ENCODE data around the gene CREB1.

The CREB1 gene

DNA sequence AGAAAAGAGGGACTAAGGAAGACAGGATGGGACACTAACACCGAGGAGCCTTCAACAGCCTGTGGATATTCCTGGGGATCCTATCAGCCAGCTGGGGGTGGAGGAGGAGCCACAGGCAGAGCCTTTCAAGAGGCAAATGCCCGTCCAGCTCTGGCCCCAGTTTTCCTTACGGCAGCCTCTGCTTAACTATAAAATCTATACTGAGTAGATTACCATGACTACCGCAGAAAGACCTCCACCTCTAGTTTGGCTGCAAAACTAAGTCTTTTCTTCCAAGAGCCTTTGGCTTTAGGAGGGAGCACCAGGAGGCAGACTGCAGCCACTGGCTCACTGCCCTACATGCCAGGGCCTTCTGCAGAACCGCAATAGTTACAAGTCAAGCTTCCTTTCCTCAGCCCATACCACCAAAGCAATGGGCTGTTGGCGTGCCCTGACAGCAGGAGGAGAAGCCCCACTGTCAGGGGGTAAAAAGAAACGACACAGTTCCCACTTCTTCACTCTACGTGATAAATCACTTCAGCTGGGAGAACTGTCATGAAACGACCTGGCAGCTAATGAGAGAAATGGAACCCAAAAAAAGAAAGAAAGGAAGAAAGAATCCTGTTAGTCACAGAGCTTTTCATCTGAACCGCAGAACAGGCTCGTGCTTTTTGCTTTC lies 25.1 kb upstream of the CREB1 start:
- no peak for DNase-seq (ENCODE audit: low read depth)

DNA sequence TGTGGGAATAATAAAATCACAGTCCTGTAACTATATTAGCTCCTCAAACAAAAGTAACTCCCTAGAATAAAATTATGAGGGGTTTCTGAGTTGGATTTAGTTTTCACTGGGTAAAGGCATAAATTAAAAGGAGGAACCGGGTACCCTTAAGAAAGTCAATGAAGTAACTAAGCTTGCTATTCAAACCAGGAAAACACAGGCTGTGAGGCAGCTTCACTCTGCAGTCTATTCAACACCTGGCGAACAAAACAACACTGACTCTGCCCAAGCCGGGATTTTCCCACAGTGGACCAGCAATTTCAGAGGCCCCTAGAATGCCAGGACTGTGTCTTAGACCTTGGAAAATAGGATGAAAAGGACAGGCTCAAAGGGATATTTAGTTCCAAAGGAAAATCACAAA lies 24.6 kb upstream of the CREB1 start:
- DNase-seq (ENCODE audit: low read depth), result no peak

DNA sequence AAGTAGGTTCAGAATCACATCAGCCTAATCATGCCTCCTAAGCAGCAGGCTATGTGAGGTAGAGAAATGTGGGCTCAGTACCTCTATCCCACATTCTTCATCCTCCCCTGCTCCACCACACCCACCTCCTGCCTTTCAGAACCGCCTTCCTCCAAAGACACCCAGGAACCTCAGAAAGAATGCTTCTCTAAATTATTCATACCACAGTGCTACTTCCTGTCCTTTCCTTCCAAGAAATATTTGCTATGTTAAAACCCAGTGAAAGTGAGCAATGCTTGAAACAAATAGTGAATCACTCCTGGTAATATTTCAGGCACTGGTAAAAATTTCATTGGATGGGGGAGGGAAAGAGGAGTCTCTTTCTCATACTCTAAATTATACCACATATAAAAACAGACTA lies 24.0 kb upstream of the CREB1 start:
- DNase-seq (ENCODE audit: low read depth), result no peak

DNA sequence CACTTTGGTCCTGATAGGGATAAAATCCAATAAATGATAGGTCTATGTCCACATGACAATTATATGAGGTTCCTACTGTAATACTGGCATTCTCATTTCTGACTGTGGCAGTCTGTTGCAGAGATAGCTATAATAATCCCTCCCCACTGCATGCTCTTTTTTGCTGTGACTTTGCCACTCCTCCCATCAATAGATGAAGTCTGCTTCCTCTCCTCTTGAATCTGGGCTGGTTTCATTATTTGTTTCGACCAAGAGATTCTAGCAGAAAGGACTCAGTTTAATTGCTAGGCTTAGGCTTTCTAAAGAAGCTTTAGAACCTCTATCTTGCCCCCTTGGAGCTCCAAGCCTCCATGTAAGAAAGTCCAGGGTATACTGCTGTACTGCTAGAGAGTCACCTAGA lies 23.3 kb upstream of the CREB1 start:
- DNase-seq (ENCODE audit: low read depth), result no peak

DNA sequence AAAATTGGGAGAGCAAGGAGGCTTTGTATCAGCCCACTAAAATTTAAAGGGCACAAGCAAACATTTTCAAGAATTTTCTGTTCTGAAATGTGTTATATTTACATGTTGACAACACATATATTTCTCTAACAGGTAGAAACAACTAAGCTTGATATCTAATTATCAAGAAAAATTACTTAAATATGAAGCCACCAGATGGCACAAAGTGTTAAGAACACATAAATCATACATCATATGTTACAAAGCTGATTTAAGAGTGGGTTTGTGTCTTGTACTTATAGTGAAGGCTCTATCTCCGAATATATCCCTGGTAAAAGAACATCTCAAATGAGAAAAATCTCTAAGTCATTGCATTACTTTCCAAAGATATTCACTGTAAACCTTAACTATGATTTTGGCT lies 19.6 kb upstream of the CREB1 start:
- no peak for DNase-seq (ENCODE audit: low read depth)

DNA sequence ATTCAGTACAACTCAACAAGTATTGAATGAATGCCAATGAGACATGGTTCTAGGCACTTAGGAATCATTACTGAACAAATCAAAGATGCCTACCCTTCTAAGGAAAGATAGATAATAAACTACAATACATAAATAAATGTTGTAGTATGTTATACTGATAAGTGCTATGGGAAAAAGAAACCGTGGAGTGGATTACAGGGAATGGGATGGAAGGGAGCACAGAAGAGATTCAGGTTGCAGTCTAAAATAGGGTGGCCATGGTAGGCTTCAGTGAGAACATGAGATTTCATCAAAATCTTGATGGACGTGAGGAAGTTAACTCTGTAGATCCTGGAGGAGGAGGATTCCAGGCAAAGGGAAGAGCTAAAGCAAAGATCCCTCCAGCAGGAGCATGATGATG lies 17.9 kb upstream of the CREB1 start:
- no peak for DNase-seq (ENCODE audit: low read depth)

DNA sequence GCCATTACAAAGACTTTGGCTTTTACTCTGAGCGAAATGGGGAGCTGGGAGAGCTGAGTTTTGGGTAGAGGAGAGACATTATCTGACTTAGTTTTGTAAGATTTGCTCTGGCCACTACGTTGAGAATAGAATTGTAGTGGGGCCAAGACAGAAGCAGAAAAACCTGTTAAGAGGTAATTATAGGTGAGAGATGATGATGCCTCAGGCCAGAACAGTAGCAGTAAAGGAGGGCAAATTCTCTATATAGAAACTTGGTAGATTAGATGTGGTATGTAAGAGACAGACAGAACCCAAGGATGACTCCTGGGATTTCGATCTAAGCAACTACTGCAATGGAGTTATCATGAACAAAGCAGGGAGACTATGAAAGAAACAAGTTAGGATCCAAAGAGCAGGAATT lies 17.4 kb upstream of the CREB1 start:
- DNase-seq (ENCODE audit: low read depth), result no peak

DNA sequence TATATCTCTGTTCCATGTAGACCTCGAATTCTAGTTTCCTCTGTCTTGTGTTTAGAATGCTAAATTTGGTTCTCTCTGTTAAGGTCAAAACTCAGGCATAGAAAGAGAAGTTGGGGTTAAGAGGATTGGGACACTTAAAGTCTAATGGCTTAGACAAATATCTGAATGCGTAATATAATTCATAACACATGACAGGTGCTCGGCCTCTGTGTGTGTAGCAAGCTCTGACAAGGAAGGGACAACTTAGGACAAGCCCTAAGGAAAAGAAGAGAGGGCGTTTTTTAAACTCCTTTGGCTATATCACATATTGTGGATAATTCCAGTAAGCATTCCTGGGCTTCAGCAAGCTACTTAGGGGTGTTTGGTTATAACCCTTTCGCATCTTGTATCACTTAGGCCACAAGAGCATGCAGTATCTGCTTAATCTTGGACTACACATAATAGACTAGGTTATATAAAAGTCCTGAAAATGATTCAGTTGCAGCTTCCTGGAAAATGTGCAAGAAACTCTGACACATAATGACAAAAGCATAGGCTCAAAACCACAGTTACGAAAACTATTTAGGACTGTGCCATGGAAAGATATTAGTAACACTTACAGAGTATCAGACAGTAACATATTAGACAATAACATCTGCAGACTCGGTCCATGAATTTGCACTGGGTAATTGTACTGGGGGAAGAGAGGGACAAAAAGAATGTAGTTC lies 16.1 kb upstream of the CREB1 start:
- no peak for DNase-seq (ENCODE audit: low read depth)

DNA sequence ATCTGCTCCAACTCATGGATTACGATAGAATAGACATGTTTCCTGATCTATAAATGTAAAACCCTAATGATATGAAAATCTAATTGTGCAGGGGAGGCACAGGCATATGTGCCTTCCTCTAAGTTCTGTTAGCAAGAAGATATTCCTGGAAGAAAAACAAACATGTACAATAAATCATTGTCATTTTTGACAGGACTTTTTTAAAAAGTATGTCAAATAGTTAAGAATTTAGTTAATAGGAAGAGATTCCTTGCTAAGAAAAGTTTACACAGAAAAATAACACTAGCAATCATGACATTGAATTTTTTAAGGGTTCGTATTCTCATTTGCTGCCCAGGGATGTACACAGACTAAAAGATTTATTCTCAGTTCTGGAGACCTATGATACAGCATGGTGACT lies 15.3 kb upstream of the CREB1 start:
- DNase-seq (ENCODE audit: low read depth), result no peak

DNA sequence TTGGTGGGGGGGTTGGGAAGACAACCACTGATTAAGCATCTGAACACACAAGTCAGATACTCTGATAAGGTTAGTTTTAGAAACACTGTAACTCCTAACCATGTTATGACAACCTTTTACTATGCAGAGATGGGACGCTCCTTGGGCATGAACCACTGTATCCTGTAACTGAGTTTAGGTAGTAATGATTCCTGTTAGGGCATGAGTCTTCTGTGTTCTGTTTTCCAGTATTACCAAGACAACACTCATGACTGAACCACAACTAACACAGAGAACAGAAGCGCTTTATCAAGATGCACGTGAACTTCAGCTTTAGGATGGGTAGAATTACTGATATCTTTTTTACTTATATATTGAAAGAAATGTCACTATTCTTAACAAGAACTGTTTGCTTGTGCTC lies 14.1 kb upstream of the CREB1 start:
- DNase-seq (ENCODE audit: low read depth), result no peak

DNA sequence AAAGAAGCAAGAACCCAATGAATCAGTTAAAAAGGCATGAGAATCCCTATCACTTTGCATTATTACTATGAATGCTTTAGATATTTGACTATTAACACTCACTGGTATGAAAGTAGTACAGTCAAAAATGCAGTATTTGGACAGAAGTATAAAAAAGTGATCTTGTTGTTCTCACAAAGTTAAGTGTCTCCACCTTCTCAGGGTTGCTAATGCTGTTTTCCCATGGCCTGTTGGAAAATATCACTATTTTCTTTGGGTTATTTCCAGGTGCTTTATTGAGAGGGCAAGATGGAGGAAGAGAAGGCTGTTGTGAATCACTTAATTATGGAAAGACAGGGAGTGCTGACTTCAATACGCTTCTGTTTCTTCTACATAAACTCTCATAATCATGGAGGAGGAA lies 13.6 kb upstream of the CREB1 start:
- DNase-seq (ENCODE audit: low read depth), result no peak

DNA sequence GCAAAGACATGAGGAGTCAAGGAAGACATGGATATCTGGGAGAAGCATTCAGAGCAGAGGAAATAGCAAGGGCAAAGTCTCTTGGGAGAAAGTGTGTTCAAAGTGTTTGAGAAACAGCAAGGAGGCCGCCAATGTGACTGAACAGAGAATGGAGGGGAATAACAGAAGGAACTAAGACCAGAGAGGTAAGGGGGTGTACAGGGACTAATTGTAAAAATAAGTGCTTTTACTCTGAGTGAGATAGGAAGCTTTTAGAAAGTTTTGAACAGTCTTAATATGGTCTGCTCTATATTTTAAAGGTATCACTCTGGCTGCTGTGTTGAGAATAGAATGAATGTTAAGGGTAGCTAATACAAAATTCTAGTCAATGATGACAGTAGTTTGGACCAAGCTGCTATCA lies 6.8 kb upstream of the CREB1 start:
- DNase-seq (ENCODE audit: low read depth), result no peak

DNA sequence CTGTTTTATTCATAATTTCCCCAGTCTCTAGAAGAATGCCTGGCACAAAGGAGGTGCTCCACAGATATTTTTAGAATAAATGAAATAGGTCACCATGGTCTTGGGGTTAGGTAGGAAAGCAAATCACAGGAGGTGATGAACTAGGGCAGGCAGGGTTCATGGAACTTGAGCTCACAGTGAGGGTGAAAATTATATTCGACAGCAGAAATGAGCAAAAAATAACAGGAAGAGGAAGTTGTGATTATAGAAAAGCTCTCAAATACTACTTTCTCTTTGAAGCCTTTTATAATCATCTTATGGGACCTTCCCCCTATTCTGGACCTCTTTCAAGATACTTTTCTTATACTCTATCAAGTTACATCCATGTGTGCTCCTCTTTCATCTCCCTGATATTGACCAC lies 4.5 kb upstream of the CREB1 start:
- DNase-seq (ENCODE audit: low read depth), result no peak

DNA sequence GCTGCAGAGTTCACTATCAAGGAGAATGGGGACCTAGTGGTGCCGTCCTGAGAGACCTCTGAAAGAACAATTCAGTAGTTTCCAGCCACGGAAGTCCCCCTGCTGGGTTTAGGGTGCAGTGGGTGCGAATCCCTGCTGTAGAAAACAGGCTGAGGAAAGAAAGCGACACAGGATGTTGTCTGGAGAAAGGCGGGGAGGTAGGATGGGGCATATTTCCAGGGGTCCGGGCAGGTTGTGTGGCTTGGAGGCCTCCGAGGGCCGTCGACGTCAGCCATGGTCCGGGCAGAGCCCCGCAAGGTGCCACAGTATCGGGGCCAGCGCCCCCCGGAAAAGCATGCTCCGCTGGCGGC lies 807 bp upstream of the CREB1 start:
- peak; percentile 50 for DNase-seq (ENCODE audit: low read depth)

DNA sequence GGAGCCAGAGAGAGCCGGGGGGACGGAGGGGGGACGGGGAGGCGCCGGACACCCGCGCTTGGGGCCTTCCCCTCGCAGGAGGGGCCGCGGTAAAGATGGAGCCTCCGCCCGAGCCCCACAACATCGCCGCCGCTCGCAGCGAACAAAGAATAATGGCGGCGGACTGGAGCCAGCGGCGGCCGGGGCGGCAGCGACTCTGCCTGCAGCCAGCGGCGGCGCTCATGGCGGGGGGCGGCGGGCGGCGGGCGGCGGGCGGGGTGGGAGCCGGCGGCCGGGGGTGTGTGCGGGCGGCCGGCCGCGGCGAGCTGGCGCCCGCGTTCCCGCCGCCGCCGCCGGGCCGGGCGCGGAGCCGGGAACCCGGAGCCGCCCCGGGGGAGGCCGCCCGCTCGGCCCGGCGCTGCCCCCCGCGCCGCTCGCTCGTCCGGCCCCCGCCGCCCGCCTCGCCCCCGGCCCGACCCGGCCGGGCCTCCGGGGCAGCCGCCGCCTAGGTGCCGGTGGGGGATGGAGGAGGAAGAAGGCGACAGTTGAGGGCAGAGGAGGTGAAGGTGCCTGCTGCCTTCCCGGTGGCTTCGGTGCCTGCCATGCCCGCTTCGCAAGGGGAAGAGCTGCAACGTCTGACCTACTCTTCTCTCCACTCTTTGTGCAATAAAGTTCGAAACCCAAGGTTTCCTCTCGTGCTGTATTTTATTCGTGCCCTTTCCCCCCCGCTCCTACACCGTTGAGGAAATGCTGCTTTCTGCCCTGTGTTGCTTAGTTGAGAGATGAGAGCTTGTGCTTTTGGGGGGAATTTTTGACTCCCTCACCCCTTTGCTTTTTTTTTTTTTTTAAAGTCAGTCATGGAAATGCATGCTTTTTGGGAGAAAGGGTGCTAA lies 634 bp downstream of the CREB1 start:
- peak; percentile 33 for DNase-seq (ENCODE audit: low read depth)

DNA sequence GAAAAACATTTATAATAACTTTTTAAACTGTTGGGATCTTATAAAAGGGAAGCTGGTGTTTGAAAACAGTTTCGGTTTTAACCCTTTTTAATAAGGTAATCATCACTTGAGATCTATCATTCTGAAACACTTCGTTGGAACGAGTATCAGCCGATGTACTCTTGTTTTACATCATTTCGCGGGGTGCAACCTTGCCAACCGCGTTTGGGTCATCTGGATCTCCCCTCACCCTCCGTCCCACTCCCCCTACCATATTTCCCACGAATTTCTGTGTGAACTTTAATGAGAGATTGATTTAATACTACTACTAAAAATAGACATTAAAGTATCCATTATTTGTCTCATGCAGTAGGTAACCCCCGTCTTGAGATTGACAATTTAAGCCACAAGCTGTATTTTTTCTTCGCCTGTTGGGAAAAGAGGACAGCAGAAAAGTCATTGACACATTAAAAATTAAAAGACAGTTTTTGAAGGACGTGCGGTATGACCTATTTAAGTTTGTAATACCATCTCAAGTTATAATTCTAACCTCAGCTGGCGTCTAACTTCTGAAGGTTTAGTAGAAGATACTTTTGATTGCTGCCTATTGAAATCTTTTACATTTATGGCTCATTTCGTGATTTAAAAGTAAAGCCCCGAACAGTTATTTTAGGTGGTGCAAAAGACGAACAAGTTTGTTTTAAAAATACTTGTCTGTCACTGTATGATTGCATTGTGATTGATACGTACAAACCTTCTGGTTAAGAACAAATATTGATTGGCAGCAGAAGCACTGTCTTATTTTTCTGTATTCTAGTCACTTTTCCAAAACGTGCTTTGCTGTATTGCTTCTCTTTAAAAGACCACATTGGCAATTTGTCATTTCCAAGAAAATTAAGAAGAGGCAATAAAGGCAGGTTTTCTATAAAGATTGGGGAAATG lies 1.5 kb downstream of the CREB1 start:
- no peak for DNase-seq (ENCODE audit: low read depth)

DNA sequence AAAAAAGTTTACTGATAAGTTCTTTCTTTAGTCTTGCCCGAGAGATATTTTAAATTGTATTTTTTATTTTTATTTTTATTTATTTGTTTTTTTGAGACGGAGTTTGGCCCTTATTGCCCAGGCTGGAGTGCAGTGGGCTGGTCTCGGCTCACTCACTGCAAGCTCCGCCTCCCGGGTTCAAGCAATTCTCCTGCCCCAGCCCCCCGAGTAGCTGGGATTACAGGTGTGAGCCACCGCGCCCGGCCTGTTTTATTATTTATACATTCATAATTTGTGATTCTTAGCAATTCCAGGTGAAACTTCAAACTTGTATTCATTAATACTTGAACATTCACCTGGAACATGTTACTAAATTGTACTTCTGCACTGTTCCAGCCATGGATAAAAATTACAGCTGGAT lies 2.9 kb downstream of the CREB1 start:
- no peak for DNase-seq (ENCODE audit: low read depth)

DNA sequence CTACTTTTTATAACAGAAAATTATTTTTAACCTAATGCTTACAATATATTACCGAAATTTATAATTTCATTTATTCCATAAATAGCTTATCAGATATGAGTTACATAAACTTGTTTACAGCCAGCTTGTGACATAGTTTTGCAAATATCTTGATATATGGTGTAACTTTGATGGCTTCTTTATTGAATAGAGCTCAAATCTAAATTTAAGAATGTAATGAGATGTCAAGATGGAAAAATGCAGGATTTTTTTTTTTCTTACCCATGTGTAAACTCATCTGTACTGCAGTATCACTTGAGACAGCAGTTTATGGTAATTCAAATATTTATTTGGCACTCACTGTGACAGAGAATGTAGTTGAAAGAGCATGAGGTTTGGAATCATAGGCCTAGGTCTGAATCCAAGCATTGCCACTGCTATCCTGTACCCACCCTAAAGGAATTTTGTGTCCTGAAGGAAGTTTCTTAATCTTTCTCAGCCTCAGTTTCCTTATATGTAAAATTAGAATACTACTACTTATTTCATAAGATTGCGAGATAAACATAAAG lies 3.8 kb downstream of the CREB1 start:
- DNase-seq (ENCODE audit: low read depth), result no peak

DNA sequence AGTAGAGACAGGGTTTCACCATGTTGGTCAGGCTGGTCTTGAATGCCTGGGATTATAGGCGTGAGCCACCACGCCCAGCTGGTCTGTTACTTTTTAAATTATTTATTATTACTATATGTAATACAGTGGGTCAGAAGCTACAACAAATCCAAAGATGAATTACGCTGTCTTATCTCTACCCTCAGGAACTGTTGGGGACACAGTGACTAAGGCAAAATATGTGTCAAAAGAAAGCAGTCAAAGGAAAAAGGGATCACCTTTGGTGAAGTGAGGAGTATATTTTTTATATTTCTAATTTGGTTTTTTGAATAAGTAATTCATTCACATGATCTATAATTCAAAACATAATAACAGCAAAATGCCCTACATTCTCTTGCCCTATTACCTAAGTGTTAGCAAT lies 4.7 kb downstream of the CREB1 start:
- DNase-seq (ENCODE audit: low read depth), result no peak

DNA sequence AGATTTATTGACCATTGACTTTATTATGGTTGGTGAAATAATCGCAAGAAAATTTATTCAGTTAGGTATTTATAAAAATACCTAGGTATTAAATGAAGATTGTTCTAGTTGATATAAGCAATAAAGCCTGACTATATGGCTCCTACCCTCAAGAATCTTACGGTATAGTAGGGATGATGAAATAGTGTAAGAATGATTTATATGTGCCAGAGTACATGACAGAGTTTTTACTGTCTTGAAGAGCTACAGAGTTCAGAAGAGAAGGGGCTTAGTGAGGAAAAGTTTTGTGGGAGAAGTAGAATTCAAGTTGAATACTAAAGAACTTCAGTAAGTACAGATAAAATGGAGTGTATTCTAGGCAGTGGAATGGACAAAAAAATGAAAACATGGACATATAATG lies 9.7 kb downstream of the CREB1 start:
- DNase-seq (ENCODE audit: low read depth), result no peak

DNA sequence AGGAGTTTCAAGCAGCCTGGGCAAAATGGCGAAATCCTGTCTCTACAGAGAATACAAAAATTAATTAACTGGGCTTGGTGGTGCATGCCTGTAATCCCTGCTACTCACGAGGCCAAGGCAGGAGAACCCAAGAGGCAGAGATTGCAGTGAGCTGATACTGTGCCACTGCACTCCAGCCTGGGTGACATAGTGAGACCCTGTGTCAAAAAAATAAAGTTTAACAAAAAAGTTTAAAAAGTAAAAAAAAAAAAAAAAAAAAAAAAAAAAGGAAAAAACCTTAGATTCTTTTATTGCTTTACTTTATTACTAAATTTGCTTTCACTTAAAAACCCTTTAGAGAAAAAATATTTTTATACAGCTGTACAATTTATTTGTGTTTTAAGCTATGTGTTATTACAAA lies 10.7 kb downstream of the CREB1 start:
- DNase-seq (ENCODE audit: low read depth), result no peak

DNA sequence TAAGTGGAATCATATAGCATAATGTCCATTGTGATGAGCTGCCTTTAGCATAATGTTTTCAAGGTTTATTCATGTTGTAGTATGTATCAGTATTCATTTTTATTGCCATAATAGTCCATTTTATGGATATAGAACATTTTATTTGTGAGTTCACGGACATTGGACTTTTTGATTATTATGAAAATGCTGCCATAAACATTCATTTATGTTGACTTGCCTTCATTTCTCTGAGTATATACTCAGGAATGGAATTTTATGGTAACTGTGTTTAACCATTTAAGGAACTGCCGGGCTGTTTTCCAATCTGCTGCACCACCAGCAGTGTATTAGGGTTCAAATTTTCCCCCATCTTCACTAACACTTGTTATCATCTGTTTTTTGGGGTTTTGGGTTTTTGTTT lies 12.2 kb downstream of the CREB1 start:
- no peak for DNase-seq (ENCODE audit: low read depth)
